ENCODE results near the gene ANKFY1.

The ANKFY1 gene

GRCh38 chr17:4301066-4301465 lies 37.3 kb upstream of the ANKFY1 start:
- no peak for TF ChIP-seq CTCF (IDR thresholded peaks at IDR 0.05; ENCODE audit: low read depth, low read length)
- DNase-seq (ENCODE audit: extremely low read depth, low read depth), result no peak

DNA sequence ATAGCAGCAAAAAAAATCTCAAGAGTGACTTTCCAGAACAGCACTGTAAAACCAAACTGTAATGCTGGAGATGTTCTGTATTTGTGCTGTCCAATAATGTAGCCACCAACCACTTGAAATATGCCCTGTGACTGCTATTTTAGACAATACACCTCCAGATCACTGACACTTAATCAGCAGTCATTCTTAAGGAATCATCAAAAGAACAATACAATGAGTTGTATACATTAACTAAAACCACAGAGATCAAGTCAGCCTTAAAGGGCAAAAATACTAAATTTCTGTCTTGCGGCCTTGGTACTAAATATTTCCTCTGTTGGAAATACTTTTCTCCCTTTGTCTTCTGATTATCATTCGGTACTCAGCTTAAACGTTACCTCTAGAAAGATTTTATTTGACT lies 33.6 kb upstream of the ANKFY1 start:
- no peak for DNase-seq (ENCODE audit: extremely low read depth, low read depth)
- TF ChIP-seq CTCF (IDR thresholded peaks at IDR 0.05; ENCODE audit: low read depth, low read length), result no peak

DNA sequence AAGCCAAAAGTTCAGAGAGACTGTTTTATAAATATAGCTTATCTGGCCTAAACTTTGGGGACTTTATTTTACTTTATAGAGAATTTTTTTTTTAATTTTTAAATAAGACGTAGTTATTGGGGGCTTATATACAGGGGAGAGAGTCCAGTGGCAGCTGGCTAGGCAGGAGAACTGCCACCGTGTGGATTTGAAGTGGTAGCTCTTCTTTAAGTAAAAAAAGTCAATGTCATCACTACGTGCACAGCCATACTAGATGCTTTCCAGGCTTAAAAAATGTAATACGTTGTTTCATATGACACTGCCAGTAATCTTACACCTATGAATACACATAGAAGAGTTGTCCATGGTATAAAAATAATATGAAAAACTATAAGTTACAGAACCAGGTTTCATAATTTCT lies 31.9 kb upstream of the ANKFY1 start:
- TF ChIP-seq CTCF (IDR thresholded peaks at IDR 0.05; ENCODE audit: low read depth, low read length), result no peak
- no peak for DNase-seq (ENCODE audit: extremely low read depth, low read depth)

- DNase-seq (ENCODE audit: extremely low read depth, low read depth), result no peak
- no peak for TF ChIP-seq CTCF (IDR thresholded peaks at IDR 0.05; ENCODE audit: low read depth, low read length)
Measured at GRCh38 chr17:4293572-4293971, 29.8 kb upstream of the ANKFY1 start.

- DNase-seq (ENCODE audit: extremely low read depth, low read depth), result no peak
- TF ChIP-seq CTCF (IDR thresholded peaks at IDR 0.05; ENCODE audit: low read depth, low read length), result no peak
Measured at GRCh38 chr17:4287710-4288109, 23.9 kb upstream of the ANKFY1 start.

- no peak for DNase-seq (ENCODE audit: extremely low read depth, low read depth)
- TF ChIP-seq CTCF (IDR thresholded peaks at IDR 0.05; ENCODE audit: low read depth, low read length), result no peak
Measured at GRCh38 chr17:4276514-4276913, 12.7 kb upstream of the ANKFY1 start.

DNA sequence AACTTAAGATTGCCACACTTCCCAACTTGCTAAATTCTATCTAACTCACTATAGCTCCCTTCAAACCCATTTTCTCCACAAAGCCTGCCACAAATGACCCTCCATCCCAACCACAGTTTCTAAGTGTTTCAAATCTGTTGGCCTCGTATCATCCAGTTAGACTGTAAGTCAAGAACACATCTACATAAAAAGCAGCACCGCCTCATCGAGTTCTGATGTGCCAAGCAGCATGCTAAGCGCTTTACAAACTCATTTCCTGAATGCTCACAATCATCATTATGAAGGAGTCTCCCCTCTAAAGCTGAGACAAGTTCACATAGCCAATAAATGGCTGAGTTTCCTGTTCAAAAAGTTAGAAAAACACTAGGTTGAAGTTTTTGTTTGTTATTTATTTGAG lies 9.2 kb upstream of the ANKFY1 start:
- TF ChIP-seq CTCF (IDR thresholded peaks at IDR 0.05; ENCODE audit: low read depth, low read length), result no peak
- DNase-seq (ENCODE audit: extremely low read depth, low read depth), result no peak

Data from AG09319 (cell line).